Hepatocyte (in vitro differentiated cells): ENCODE measurements around the gene LIPH.

Experiments
- CTCF ChIP-seq: fragments of 200-600 bp; sonication (generic); IDR thresholded peaks from 2 replicates; pipeline ENCODE4 v1.5.1; 2016; ENCODE audit warnings: antibody characterized with exemption, mild to moderate bottlenecking; ENCODE audit not compliant: poor library complexity
- EZH2phosphoT487 ChIP-seq: fragments of 200-600 bp; sonication (generic); IDR thresholded peaks from one replicate; pipeline ENCODE4 v1.6.1; 2018; ENCODE audit warnings: antibody characterized with exemption, mild to moderate bottlenecking, low read depth, moderate library complexity; ENCODE audit not compliant: unreplicated experiment, severe bottlenecking

- TF ChIP-seq CTCF (no peak), EZH2phosphoT487 (no peak)
These were observed 30.5 kb upstream of the LIPH start for GRCh38 chr3:185582871-185583270.
